ENCODE measurements around the gene ANAPC5. TPM values are rescaled to one million over a fixed set of nuclear protein-coding genes. Genes with fewer than 3 reads are reported as not detected.
"Not testable (repeated sequence)": the region's sequence is repeated elsewhere in the genome, so short reads cannot be mapped to it uniquely, and the experiment has no call there.

Gene ANAPC5
- total and polyA plus RNA-seq, 7 experiments from 2014 or later: 88.1 to 172 (median 141) TPM

DNA sequence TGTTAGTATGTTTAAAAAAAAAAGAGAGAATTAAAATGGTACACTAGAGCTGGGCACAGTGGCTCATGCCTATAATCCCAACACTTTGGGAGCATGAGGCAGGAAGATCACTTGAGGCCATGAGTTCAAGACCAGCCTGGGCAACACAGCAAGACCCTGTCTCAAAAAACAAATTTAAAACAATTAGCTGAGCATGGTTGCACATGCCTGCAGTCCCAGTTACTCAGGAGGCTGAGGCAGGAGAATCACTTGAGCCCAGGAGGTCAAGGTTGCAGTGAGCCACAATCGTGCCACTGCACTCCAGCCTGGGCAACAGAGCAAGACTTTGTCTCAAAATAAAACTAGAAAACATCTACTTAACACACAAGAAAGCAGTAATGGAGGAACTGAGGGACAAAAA lies 42.0 kb downstream of the ANAPC5 start:
- H3K27me3 ChIP-seq (ENCODE audit: control insufficient read depth in 2 of 2, insufficient read depth in 2 of 2, low read length in 2 of 2); intact Hi-C loops (cut with micrococcal nuclease); H3K9me3 Mint-ChIP-seq; POLR2A ChIA-PET; H3K4me1 ChIP-seq (ENCODE audit: control insufficient read depth in 2 of 2, insufficient read depth in 2 of 2, low read length in 2 of 2); H3K9me3 ChIP-seq (ENCODE audit: control insufficient read depth in 2 of 3, low read length in 3 of 3); H3K27ac ChIP-seq (ENCODE audit: low read depth, low read length); H3K4me3 Mint-ChIP-seq; H3K4me3 ChIP-seq (ENCODE audit: low read length); DNase-seq; H3K27me3 Mint-ChIP-seq; ATAC-seq: not testable (repeated sequence)
- peaks cover 8 to 35% (median 30%) of the 10 kb centered on the region in 5 donors for H3K36me3 Mint-ChIP-seq
- peaks cover 9 to 31% (median 24%) of the 10 kb centered on the region in 7 donors for H3K4me1 Mint-ChIP-seq
- CTCF ChIA-PET: interaction anchor here (0.7 kb wide), 1 partner anchor 198 kb away, joined by 6 read pairs; no protein-coding TSS in a partner anchor
- H3K27ac Mint-ChIP-seq: peak overlapping the region in 4 of 9 donors; percentile 25 to 83 (median 64)
- H3K36me3 ChIP-seq (ENCODE audit: control insufficient read depth in 2 of 3, insufficient read depth in 3 of 3, low read length in 3 of 3): peaks cover 0 to 26% (median 22%) of the 10 kb centered on the region in 3 experiments

DNA sequence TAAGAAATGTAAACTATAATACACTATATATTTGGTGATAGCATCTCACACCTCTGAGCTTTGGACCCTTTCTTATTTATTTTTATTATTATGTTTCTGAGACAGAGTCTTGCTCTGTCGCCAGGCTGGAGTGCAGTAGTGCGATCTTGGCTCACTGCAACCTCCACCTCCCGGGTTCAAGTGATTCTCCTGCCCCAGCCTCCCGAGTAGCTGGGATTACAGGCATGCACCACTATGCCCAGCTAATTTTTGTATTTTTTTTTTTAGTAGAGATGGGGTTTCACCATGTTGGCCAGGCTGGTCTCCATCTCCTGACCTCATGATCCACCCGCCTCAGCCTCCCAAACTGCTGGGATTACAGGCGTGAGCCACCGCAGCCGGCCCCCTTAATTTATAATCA lies 44.8 kb downstream of the ANAPC5 start:
- H3K4me3 ChIP-seq (ENCODE audit: low read length); H3K4me3 Mint-ChIP-seq; H3K4me1 ChIP-seq (ENCODE audit: control insufficient read depth in 2 of 2, insufficient read depth in 2 of 2, low read length in 2 of 2); ATAC-seq; H3K9me3 Mint-ChIP-seq; H3K27ac Mint-ChIP-seq; H3K27me3 Mint-ChIP-seq; H3K27ac ChIP-seq (ENCODE audit: low read depth, low read length); CTCF ChIA-PET; DNase-seq; H3K27me3 ChIP-seq (ENCODE audit: control insufficient read depth in 2 of 2, insufficient read depth in 2 of 2, low read length in 2 of 2); intact Hi-C loops (cut with micrococcal nuclease); H3K9me3 ChIP-seq (ENCODE audit: control insufficient read depth in 2 of 3, low read length in 3 of 3): not testable (repeated sequence)
- POLR2A ChIA-PET: interaction anchor here (0.7 kb wide), 1 partner anchor 870 kb away, joined by 3 read pairs; no protein-coding TSS in a partner anchor
- Mint-ChIP-seq H3K36me3 (peaks cover 8 to 32% (median 21%) of the 10 kb centered on the region in 5 donors), H3K4me1 (peaks cover 2 to 10% (median 5%) of the 10 kb centered on the region in 7 donors)
- peaks cover 0 to 26% (median 22%) of the 10 kb centered on the region in 3 experiments for H3K36me3 ChIP-seq (ENCODE audit: control insufficient read depth in 2 of 3, insufficient read depth in 3 of 3, low read length in 3 of 3)

DNA sequence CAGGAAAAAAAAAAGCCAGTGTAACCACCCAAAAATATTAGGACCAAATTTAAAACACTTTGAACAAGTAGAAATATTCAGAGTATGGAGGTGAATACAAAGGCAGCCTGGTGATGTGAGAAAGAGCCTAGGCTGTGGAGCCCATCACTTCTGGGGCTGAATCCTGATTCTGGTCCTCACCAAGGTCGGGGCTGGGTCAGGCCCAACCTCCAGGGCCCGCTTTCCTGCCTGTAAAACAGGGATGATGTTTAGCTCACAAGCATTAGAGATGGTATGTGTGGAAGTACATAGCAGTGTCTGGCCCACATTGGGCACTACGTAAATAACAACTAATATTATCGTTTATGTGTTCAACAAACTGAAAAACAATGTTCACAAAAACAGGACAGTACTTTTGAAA lies 47.9 kb downstream of the ANAPC5 start:
- POLR2A ChIA-PET: no interaction called here

DNA sequence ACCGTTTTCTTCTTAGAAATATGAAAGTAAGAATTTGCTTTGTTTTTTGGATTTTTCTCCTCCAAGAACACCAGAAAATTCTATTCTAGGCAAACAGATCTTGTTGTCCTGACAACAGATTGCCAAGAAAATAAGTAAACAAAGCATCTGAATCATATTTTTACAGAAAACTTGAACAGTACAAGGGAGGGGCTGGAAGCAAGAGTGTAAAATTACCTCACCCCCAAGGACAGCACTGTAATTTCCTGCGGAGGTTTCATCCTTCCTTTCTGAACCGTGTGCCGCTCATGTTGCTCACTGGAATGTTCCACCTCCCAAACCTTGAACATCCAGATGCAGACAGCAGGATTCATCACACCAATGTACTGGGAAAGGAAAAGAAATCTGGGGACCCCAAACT lies 50.3 kb downstream of the ANAPC5 start:
- H3K27ac Mint-ChIP-seq: no peak overlapping the region
- intact Hi-C loops (cut with micrococcal nuclease): no loop called here
- peaks cover 0 to 18% (median 4%) of the 10 kb centered on the region in 7 donors for H3K4me1 Mint-ChIP-seq
- peaks cover 0 to 4% (median 0%) of the 10 kb centered on the region in 5 donors for H3K27me3 Mint-ChIP-seq
- POLR2A ChIA-PET: no interaction called here
- no peaks in the 10 kb centered on the region for H3K36me3 ChIP-seq (ENCODE audit: control insufficient read depth in 2 of 3, insufficient read depth in 3 of 3, low read length in 3 of 3)
- H3K4me3 ChIP-seq (ENCODE audit: low read length): no peak overlapping the region
- H3K36me3 Mint-ChIP-seq: no peaks in the 10 kb centered on the region
- H3K9me3 ChIP-seq (ENCODE audit: control insufficient read depth in 2 of 3, low read length in 3 of 3): no peaks in the 10 kb centered on the region
- H3K4me3 Mint-ChIP-seq: no peak overlapping the region
- no peaks in the 10 kb centered on the region for H3K27me3 ChIP-seq (ENCODE audit: control insufficient read depth in 2 of 2, insufficient read depth in 2 of 2, low read length in 2 of 2)
- ATAC-seq (peak; percentile 61), DNase-seq (no peak)
- no peak overlapping the region for H3K27ac ChIP-seq (ENCODE audit: low read depth, low read length)
- peaks cover 4 to 7% of the 10 kb centered on the region in 2 donors for H3K4me1 ChIP-seq (ENCODE audit: control insufficient read depth in 2 of 2, insufficient read depth in 2 of 2, low read length in 2 of 2)
- CTCF ChIA-PET: no interaction called here
- H3K9me3 Mint-ChIP-seq: no peaks in the 10 kb centered on the region

More for the DNA sequence above, 47.9 kb downstream of the ANAPC5 start:
- H3K36me3 ChIP-seq (ENCODE audit: control insufficient read depth in 2 of 3, insufficient read depth in 3 of 3, low read length in 3 of 3): peaks cover 0 to 13% (median 6%) of the 10 kb centered on the region in 3 experiments
- H3K4me1 Mint-ChIP-seq: peaks cover 0 to 10% (median 0%) of the 10 kb centered on the region in 7 donors
- H3K4me3 Mint-ChIP-seq: no peak overlapping the region
- H3K4me1 ChIP-seq (ENCODE audit: control insufficient read depth in 2 of 2, insufficient read depth in 2 of 2, low read length in 2 of 2): no peaks in the 10 kb centered on the region
- intact Hi-C loops (cut with micrococcal nuclease): no loop called here
- H3K4me3 ChIP-seq (ENCODE audit: low read length): no peak overlapping the region
- no peaks in the 10 kb centered on the region for H3K9me3 Mint-ChIP-seq
- CTCF ChIA-PET: no interaction called here
- H3K9me3 ChIP-seq (ENCODE audit: control insufficient read depth in 2 of 3, low read length in 3 of 3): no peaks in the 10 kb centered on the region
- peaks cover 0 to 4% (median 0%) of the 10 kb centered on the region in 5 donors for H3K27me3 Mint-ChIP-seq
- peaks cover 0 to 10% (median 10%) of the 10 kb centered on the region in 5 donors for H3K36me3 Mint-ChIP-seq
- H3K27ac ChIP-seq (ENCODE audit: low read depth, low read length): no peak overlapping the region
- no peak overlapping the region for H3K27ac Mint-ChIP-seq
- ATAC-seq: no peak
- H3K27me3 ChIP-seq (ENCODE audit: control insufficient read depth in 2 of 2, insufficient read depth in 2 of 2, low read length in 2 of 2): no peaks in the 10 kb centered on the region
- no peak for DNase-seq

DNA sequence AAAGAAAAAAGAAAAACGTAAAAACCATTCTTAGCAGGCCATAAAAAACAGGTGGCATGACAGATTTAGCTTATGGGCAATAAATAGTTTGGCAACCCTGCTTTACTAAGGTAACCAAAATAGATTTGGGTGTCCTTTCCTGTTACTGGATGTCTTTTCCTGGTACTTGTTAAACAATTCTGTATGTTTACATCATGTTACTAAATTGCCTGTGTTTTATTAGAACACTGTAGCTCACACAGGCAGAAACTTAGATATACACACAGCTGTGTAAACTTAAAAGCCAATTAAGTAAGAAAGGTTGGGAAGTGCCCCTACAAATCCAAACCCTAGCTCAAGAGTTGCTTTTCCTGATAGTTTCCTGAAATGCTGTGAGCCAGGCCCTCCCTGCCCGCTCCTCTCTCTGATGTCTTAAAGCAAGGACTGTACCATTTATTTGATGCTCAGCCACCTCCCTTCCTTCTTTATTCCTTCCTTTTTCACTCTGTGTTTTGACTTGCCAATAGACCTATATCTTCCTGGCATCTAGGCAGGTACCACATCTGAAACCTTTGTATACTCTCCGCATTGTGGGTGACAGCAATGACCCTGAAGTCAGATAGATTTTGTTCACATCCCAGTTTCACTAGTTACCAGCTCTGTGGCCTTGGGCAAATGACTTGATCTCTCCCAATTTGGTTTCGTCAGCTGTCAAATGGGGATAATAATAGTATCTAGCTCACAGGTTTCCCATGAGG lies 52.0 kb downstream of the ANAPC5 start:
- Histone ChIP-seq H3K4me3 (ENCODE audit: low read length) (no peak overlapping the region), H3K36me3 (ENCODE audit: control insufficient read depth in 2 of 3, insufficient read depth in 3 of 3, low read length in 3 of 3) (no peaks in the 10 kb centered on the region), H3K9me3 (ENCODE audit: control insufficient read depth in 2 of 3, low read length in 3 of 3) (no peaks in the 10 kb centered on the region), H3K27ac (ENCODE audit: low read depth, low read length) (no peak overlapping the region), H3K4me1 (ENCODE audit: control insufficient read depth in 2 of 2, insufficient read depth in 2 of 2, low read length in 2 of 2) (peaks cover 10 to 12% of the 10 kb centered on the region in 2 donors), H3K27me3 (ENCODE audit: control insufficient read depth in 2 of 2, insufficient read depth in 2 of 2, low read length in 2 of 2) (no peaks in the 10 kb centered on the region)
- Mint-ChIP-seq H3K4me1 (peaks cover 0 to 24% (median 9%) of the 10 kb centered on the region in 7 donors), H3K27ac (peak overlapping the region in 1 of 9 donors; percentile 20), H3K4me3 (peak overlapping the region in 1 of 10 donors; percentile 27), H3K9me3 (no peaks in the 10 kb centered on the region), H3K27me3 (peaks cover 0 to 4% (median 0%) of the 10 kb centered on the region in 5 donors), H3K36me3 (no peaks in the 10 kb centered on the region)
- DNase-seq: no peak
- POLR2A ChIA-PET: interaction anchor here (0.6 kb wide), 1 partner anchor 83 kb away, joined by 3 read pairs; no protein-coding TSS in a partner anchor
- no peak for ATAC-seq
- intact Hi-C loops (cut with micrococcal nuclease): no loop called here
- CTCF ChIA-PET: no interaction called here

DNA sequence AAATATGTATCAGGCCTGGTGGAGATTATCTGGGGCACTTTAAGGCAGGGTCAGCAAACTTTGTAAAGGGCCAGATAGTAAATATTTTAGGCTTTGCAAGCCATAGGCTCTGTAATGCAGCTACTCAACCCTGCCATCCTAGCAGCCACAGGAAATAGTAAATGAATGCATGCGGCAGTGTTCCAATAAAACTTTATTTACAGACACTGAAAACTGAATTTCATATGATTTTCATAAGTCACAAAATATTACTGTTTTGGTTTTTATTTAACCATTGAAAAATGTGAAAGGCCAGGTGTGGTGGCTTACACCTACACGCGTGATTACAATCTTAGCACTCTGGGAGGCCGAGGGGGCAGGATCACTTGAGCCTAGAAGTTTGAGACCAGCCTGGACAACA lies 52.5 kb downstream of the ANAPC5 start:
- Histone ChIP-seq H3K4me3 (ENCODE audit: low read length) (no peak overlapping the region), H3K27me3 (ENCODE audit: control insufficient read depth in 2 of 2, insufficient read depth in 2 of 2, low read length in 2 of 2) (no peaks in the 10 kb centered on the region), H3K4me1 (ENCODE audit: control insufficient read depth in 2 of 2, insufficient read depth in 2 of 2, low read length in 2 of 2) (peaks cover 12 to 14% of the 10 kb centered on the region in 2 donors), H3K36me3 (ENCODE audit: control insufficient read depth in 2 of 3, insufficient read depth in 3 of 3, low read length in 3 of 3) (no peaks in the 10 kb centered on the region), H3K9me3 (ENCODE audit: control insufficient read depth in 2 of 3, low read length in 3 of 3) (no peaks in the 10 kb centered on the region), H3K27ac (ENCODE audit: low read depth, low read length) (no peak overlapping the region)
- H3K4me1 Mint-ChIP-seq: peaks cover 0 to 27% (median 12%) of the 10 kb centered on the region in 7 donors
- H3K27me3 Mint-ChIP-seq: peaks cover 0 to 4% (median 0%) of the 10 kb centered on the region in 5 donors
- no peaks in the 10 kb centered on the region for H3K9me3 Mint-ChIP-seq
- CTCF ChIA-PET: no interaction called here
- H3K36me3 Mint-ChIP-seq: peaks cover 0 to 2% (median 0%) of the 10 kb centered on the region in 5 donors
- no peak overlapping the region for H3K27ac Mint-ChIP-seq
- ATAC-seq (no peak), DNase-seq (no peak)
- intact Hi-C loops (cut with micrococcal nuclease): loop anchor here (5.0 kb wide), 2 partner anchors 57 to 1097 kb away; partner anchors contain the start of gene RPLP0 (in 1 of the 2)
- POLR2A ChIA-PET: no interaction called here
- H3K4me3 Mint-ChIP-seq: no peak overlapping the region

Data from naive thymus-derived CD4-positive, alpha-beta T cell (primary cell).